ENCODE data around the gene THAP8.

The THAP8 gene

GRCh38 chr19:36014012-36014924 lies 39.8 kb downstream of the THAP8 start, which contains the start of gene ALKBH6:
ALKBH6 (minus strand) TSS chr19:36014213; CDS start chr19:36013397, 816 bp downstream.
- H3K79me2 ChIP-seq, result peaks cover 12% of the 10 kb centered on the region
- peak within 1 kb of the TSS; percentile 94 for H3K4me3 ChIP-seq (ENCODE audit: low read depth, low read length)
- H3K9me3 ChIP-seq (ENCODE audit: control insufficient read depth, low read length), result no peaks in the 10 kb centered on the region
- peak within 1 kb of the TSS; percentile 81 for H3K27ac ChIP-seq
- H3K4me1 ChIP-seq, result peaks cover 11% of the 10 kb centered on the region
- H2AFZ ChIP-seq, result peak within 1 kb of the TSS; percentile 96
- peak within 1 kb of the TSS; percentile 82 for H3K9ac ChIP-seq
- no peaks in the 10 kb centered on the region for H3K36me3 ChIP-seq (ENCODE audit: control insufficient read depth, insufficient read depth, low read length)
- peak within 1 kb of the TSS; percentile 99 for H3K4me2 ChIP-seq (ENCODE audit: low read length)
- no peaks in the 10 kb centered on the region for H3K27me3 ChIP-seq (ENCODE audit: control insufficient read depth, insufficient read depth, low read length)
- no peak for TF ChIP-seq CTCF (IDR thresholded peaks at IDR 0.05)

GRCh38 chr19:36013280-36014011 lies 40.6 kb downstream of the THAP8 start:
- TF ChIP-seq CTCF (IDR thresholded peaks at IDR 0.05), result no peak
- Histone ChIP-seq H3K4me1 (peaks cover 11% of the 10 kb centered on the region), H3K9ac (peak overlapping the region; percentile 82), H3K27ac (peak overlapping the region; percentile 81), H3K27me3 (ENCODE audit: control insufficient read depth, insufficient read depth, low read length) (no peaks in the 10 kb centered on the region), H2AFZ (peak overlapping the region; percentile 96), H3K4me2 (ENCODE audit: low read length) (peak overlapping the region; percentile 99), H3K9me3 (ENCODE audit: control insufficient read depth, low read length) (no peaks in the 10 kb centered on the region), H3K36me3 (ENCODE audit: control insufficient read depth, insufficient read depth, low read length) (no peaks in the 10 kb centered on the region), H3K4me3 (ENCODE audit: low read depth, low read length) (peak overlapping the region; percentile 94), H3K79me2 (peaks cover 12% of the 10 kb centered on the region)

GRCh38 chr19:36010402-36010801 lies 43.7 kb downstream of the THAP8 start:
- Histone ChIP-seq H3K27ac (no peak overlapping the region), H2AFZ (no peak overlapping the region), H3K4me3 (ENCODE audit: low read depth, low read length) (no peak overlapping the region), H3K9ac (no peak overlapping the region), H3K36me3 (ENCODE audit: control insufficient read depth, insufficient read depth, low read length) (no peaks in the 10 kb centered on the region), H3K27me3 (ENCODE audit: control insufficient read depth, insufficient read depth, low read length) (no peaks in the 10 kb centered on the region), H3K4me1 (peaks cover 13% of the 10 kb centered on the region), H3K9me3 (ENCODE audit: control insufficient read depth, low read length) (no peaks in the 10 kb centered on the region), H3K79me2 (peaks cover 12% of the 10 kb centered on the region), H3K4me2 (ENCODE audit: low read length) (no peak overlapping the region)
- no peak for TF ChIP-seq CTCF (IDR thresholded peaks at IDR 0.05)

GRCh38 chr19:36009633-36010379 lies 44.3 kb downstream of the THAP8 start:
- Histone ChIP-seq H3K79me2 (peaks cover 12% of the 10 kb centered on the region), H3K27me3 (ENCODE audit: control insufficient read depth, insufficient read depth, low read length) (no peaks in the 10 kb centered on the region), H3K4me2 (ENCODE audit: low read length) (peak overlapping the region; percentile 68), H3K36me3 (ENCODE audit: control insufficient read depth, insufficient read depth, low read length) (no peaks in the 10 kb centered on the region), H3K4me1 (peaks cover 13% of the 10 kb centered on the region), H3K27ac (peak overlapping the region; percentile 89), H3K9me3 (ENCODE audit: control insufficient read depth, low read length) (no peaks in the 10 kb centered on the region), H2AFZ (peak overlapping the region; percentile 31), H3K9ac (no peak overlapping the region), H3K4me3 (ENCODE audit: low read depth, low read length) (peak overlapping the region; percentile 81)
- no peak for TF ChIP-seq CTCF (IDR thresholded peaks at IDR 0.05)
